SK-N-SH treated with all-trans-retinoic acid at 6 μM for 48 hours (cell line): ENCODE results near the gene HK2.

Source experiments
- ARNTL ChIP-seq: fragments of 450-650 bp; formaldehyde crosslinking; IDR thresholded peaks from 2 replicates; pipeline ENCODE4 v1.5.0; 2020; ENCODE audit warnings: low read depth, mild to moderate bottlenecking, moderate library complexity, borderline replicate concordance
- CREB5 ChIP-seq: fragments of 250-450 bp; sonication (Bioruptor Pico); IDR thresholded peaks from 2 replicates; pipeline ENCODE4 v1.5.1; 2020; ENCODE audit warnings: low read depth, mild to moderate bottlenecking, moderate library complexity
- CSDC2 ChIP-seq: fragments of 250-450 bp; sonication (Bioruptor Pico); IDR thresholded peaks from 2 replicates; pipeline ENCODE4 v1.5.0; 2020; ENCODE audit warnings: mild to moderate bottlenecking, moderate library complexity
- CSRNP3 ChIP-seq: fragments of 250-450 bp; sonication (Bioruptor Pico); IDR thresholded peaks from 2 replicates; pipeline ENCODE4 v1.5.1; 2021; ENCODE audit warnings: mild to moderate bottlenecking, moderate library complexity
- ESRRG ChIP-seq: fragments of 250-450 bp; sonication (Bioruptor Pico); IDR thresholded peaks from 2 replicates; pipeline ENCODE4 v1.6.1; 2021; ENCODE audit warnings: mild to moderate bottlenecking
- GLIS3 ChIP-seq: fragments of 250-450 bp; sonication (Bioruptor Pico); IDR thresholded peaks from 2 replicates; pipeline ENCODE4 v1.5.0; 2020; ENCODE audit warnings: mild to moderate bottlenecking, moderate library complexity
- OSR1 ChIP-seq: fragments of 250-450 bp; sonication (Bioruptor Pico); IDR thresholded peaks from 2 replicates; pipeline ENCODE4 v1.8.0; 2022; ENCODE audit warnings: moderate library complexity, mild to moderate bottlenecking, inconsistent platforms
- PATZ1 ChIP-seq: fragments of 250-450 bp; sonication (Bioruptor Pico); IDR thresholded peaks from 2 replicates; pipeline ENCODE4 v1.8.0; 2020; ENCODE audit warnings: mild to moderate bottlenecking, moderate library complexity, borderline replicate concordance
- SNAI2 ChIP-seq: fragments of 250-450 bp; sonication (Bioruptor Pico); IDR thresholded peaks from 2 replicates; pipeline ENCODE4 v1.5.0; 2020; ENCODE audit warnings: mild to moderate bottlenecking, moderate library complexity
- TOX ChIP-seq: fragments of 250-450 bp; sonication (Bioruptor Pico); IDR thresholded peaks from 2 replicates; pipeline ENCODE4 v1.8.0; 2021; ENCODE audit warnings: mild to moderate bottlenecking, moderate library complexity, borderline replicate concordance
- ZFP30 ChIP-seq: fragments of 450-650 bp; formaldehyde crosslinking; IDR thresholded peaks from 2 replicates; pipeline ENCODE4 v1.5.0; 2022; ENCODE audit warnings: mild to moderate bottlenecking, moderate library complexity
- ZNF565 ChIP-seq: fragments of 450-650 bp; formaldehyde crosslinking; conservative IDR thresholded peaks from 2 replicates; pipeline ENCODE4 v1.5.0; 2020; ENCODE audit warnings: low read depth, mild to moderate bottlenecking, moderate library complexity

GRCh38 chr2:74873678-74874640, 40.0 kb downstream of the HK2 start:
- TF ChIP-seq ARNTL (no peak), CREB5 (CRISPR knock-in tag) (no peak), PATZ1 (CRISPR knock-in tag) (no peak), ESRRG (CRISPR knock-in tag) (no peak), SNAI2 (CRISPR knock-in tag) (no peak), TOX (CRISPR knock-in tag) (no peak), ZFP30 (no peak), GLIS3 (no peak), OSR1 (CRISPR knock-in tag) (no peak), ZNF565 (CRISPR knock-in tag) (no peak), CSDC2 (CRISPR knock-in tag) (no peak), CSRNP3 (no peak)
